GM12874 (cell line): Measurements from ENCODE around the gene THSD4.

ENCODE experiments used
- CTCF ChIP-seq: IDR thresholded peaks from 2 replicates; pipeline ENCODE4 v1.5.1; 2011; ENCODE audit warnings: low read depth, mild to moderate bottlenecking, control low read depth, low read length, moderate library complexity; ENCODE audit not compliant: insufficient read depth

Gene THSD4

GRCh38 chr15:71761649-71762048 is 646.4 kb downstream of the THSD4 start:
- TF ChIP-seq CTCF: no peak

GRCh38 chr15:71768184-71768583 is 652.9 kb downstream of the THSD4 start:
- no peak for TF ChIP-seq CTCF

- no peak for TF ChIP-seq CTCF
These were observed 658.1 kb downstream of the THSD4 start for GRCh38 chr15:71773206-71773859.

GRCh38 chr15:71775856-71776255 is 660.6 kb downstream of the THSD4 start:
- no peak for TF ChIP-seq CTCF

GRCh38 chr15:71776304-71776703 is 661.0 kb downstream of the THSD4 start:
- no peak for TF ChIP-seq CTCF

GRCh38 chr15:71777216-71777943 is 662.1 kb downstream of the THSD4 start:
- TF ChIP-seq CTCF: no peak

GRCh38 chr15:71779073-71779797 is 664.0 kb downstream of the THSD4 start:
- no peak for TF ChIP-seq CTCF
